Measurements from ENCODE around the gene DENND1A.

DENND1A gene

GRCh38 chr9:123530244-123530643 is 399.7 kb downstream of the DENND1A start:
- no peak for DNase-seq (ENCODE audit: low spot score)

DNA sequence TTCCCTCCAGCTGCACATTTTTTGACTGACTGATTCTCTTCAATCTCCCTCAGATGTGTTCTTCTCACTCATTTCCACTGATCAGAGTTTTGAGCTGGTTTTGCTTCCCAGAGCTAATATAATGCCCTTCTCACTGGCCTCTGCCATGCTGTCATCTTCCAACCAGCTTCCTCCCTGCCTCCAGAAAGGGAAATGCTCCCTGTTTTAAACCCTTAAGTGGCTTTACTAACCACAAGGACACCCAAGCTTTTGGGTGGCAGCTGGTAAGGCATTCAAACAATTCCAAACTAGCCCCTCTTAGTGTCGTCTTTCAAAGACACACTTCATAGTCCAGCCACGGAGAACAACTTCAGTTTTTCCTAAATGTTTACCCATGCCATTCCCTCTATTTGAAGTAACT is 401.4 kb downstream of the DENND1A start:
- no peak for DNase-seq (ENCODE audit: low spot score)

- DNase-seq (ENCODE audit: low spot score) = no peak
Measured at GRCh38 chr9:123527981-123528380, 401.9 kb downstream of the DENND1A start.

DNA sequence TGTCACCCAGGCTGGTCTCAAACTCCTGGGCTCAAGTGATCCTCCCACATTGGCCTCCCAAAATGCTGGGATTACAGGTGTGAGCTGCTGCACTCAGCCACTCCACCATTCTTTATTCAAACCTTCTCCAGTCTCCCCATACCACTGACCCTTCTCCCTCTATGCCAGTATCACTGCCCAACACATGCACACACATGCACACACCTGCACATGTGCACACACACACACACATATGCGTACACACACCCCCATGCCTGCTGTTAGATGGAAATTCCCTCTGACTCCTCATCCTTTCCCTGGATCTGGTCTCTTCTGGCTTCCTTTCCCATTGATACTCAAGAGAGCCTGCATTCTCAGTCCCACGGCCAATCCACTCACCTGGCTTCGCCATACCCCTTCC is 404.0 kb downstream of the DENND1A start:
- DNase-seq (ENCODE audit: low spot score) = no peak

GRCh38 chr9:123525424-123525823 is 404.5 kb downstream of the DENND1A start:
- DNase-seq (ENCODE audit: low spot score) = no peak

- no peak for DNase-seq (ENCODE audit: low spot score)
Measured at GRCh38 chr9:123524866-123525265, 405.1 kb downstream of the DENND1A start.

DNA sequence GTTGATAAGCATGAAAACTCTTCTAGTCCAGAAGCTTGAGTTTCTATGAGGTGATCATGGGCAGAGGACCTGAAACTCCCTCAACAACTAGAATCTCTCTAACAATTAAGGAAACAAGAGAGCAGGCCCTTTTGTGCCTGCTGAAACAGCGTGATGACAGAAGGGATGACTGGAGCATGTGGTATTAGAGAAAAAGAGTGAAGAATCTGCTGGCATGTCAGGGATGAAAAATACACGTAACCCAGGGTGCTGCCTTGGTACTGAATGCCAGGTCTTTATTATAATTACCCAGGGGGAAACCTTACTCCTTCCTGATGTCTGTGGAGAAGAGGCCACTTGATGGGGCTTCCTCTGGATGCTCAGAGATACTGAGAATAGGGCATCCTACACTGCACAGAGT is 406.1 kb downstream of the DENND1A start:
- DNase-seq (ENCODE audit: low spot score) = no peak

GRCh38 chr9:123523001-123523400 is 406.9 kb downstream of the DENND1A start:
- DNase-seq (ENCODE audit: low spot score) = no peak

- DNase-seq (ENCODE audit: low spot score) = no peak
Measured at GRCh38 chr9:123522251-123522650, 407.7 kb downstream of the DENND1A start.

- no peak for DNase-seq (ENCODE audit: low spot score)
Measured at GRCh38 chr9:123518338-123518737, 411.6 kb downstream of the DENND1A start.

GRCh38 chr9:123517512-123517911 is 412.4 kb downstream of the DENND1A start:
- no peak for DNase-seq (ENCODE audit: low spot score)

- DNase-seq (ENCODE audit: low spot score) = no peak
Measured at GRCh38 chr9:123514766-123515165, 415.2 kb downstream of the DENND1A start.

DNA sequence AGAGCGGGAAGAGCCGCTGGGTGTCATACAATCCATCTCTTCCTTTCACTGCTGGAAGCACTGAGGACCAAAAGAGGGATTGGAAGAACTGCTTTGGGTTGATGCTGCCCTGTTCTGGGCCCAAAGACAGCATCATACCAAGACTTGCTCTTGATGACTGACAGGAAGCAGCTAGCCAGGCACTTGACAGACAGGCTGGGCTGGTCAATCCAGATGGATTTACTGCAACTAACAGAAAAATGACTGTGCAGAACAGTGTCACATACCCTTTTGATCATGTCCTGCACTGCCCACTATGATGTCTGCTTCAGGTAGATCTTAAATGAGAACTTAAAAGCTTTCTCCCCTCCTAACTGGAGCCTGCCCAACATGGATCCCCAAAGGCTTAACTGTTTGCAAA is 416.4 kb downstream of the DENND1A start:
- no peak for DNase-seq (ENCODE audit: low spot score)

- DNase-seq (ENCODE audit: low spot score) = no peak
Measured at GRCh38 chr9:123511326-123512277, 418.3 kb downstream of the DENND1A start.

- no peak for DNase-seq (ENCODE audit: low spot score)
Measured at GRCh38 chr9:123509646-123510045, 420.3 kb downstream of the DENND1A start.

GRCh38 chr9:123508048-123508447 is 421.9 kb downstream of the DENND1A start:
- DNase-seq (ENCODE audit: low spot score) = no peak

- no peak for DNase-seq (ENCODE audit: low spot score)
Measured at GRCh38 chr9:123505496-123505895, 424.4 kb downstream of the DENND1A start.

GRCh38 chr9:123500336-123500735 is 429.6 kb downstream of the DENND1A start:
- DNase-seq (ENCODE audit: low spot score) = no peak

DNA sequence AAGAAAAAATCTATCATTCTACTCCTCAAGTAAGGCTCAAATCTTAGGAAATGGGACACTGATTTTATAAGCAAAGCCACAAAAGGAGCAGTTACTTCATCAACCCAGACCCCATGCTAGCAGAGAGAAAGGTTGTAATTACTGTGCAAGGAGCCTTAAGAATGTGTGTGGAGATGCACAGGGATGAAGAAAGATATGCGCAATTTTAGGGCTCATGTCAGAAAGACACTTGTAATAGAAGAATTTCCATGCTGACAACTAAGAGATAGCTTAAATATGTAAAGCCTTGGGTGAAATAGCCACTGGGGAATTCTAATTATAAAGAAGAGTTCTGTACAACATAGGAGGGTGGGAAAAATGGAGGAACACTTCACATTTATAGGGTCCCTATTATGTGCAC is 432.1 kb downstream of the DENND1A start:
- no peak for DNase-seq (ENCODE audit: low spot score)

DNA sequence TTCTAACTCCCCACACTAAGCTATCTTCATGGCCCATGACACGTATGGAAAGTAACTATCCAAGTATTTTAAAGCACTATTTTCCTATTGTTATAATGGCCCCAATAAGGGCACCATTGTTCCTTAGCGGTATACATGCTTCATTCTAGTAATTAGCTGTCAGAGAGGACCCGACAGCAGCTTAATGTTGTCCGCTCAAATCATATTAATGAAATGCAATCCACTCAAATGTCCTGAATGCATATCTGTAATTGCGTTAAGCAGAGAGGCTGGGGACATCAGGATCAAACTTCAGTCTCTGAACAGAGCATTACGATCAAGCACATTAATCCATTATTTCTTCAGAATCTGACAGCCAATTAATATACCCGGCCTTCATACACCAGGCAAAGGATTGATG is 434.2 kb downstream of the DENND1A start:
- no peak for DNase-seq (ENCODE audit: low spot score)

- no peak for DNase-seq (ENCODE audit: low spot score)
Measured at GRCh38 chr9:123493627-123494026, 436.3 kb downstream of the DENND1A start.

DNA sequence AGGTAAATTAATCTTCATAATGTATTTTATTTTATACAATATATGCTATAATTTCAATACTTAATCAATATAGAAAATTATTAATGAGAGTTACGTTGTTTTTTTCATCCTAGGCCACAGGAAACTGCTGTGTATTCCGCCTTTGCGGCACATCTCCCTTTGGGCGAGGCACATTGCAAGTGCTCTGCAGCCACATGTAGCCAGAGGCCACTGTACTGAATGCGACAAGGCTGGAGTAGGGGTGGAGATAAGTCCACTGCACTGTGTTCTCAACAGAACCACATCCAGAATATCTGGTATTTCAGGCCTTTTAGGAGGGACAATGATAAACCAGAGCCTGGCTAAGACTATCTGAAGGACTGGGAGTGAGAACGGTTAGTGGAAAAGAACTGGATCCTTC is 439.2 kb downstream of the DENND1A start:
- DNase-seq (ENCODE audit: low spot score) = no peak

DNA sequence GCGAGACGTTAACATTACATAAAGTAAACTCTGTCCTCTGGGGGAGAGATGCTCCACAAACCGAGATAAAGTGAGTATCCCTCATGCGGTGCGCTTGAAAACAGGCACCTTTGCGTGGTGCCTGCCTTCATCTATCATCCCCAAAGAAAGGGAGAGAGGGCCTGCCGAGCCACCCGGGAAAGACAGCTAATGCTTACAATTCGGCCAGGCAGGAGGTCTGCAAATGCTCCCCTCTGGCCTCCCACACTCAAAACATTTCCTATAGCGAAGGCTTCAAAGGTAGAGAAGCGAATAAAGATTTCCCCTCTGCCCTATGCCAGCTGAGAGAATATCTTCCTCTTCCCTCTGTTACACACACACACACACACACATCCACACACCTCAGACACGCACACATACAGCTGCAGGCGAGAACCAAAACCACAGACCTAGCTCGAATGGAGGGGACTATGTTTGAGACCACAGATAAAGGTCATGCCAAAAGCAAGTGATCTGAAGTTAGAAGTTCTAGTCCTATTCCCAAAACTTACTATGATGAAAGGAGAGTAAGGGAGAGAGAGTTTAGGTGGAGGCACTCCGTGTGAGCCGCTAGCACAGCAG is 441.1 kb downstream of the DENND1A start:
- no peak for DNase-seq (ENCODE audit: low spot score)

All from CD4-positive, alpha-beta T cell treated with Interleukin-2 at 100 ng/mL for 4 hours (primary cell).